WTC11 (cell line): ENCODE measurements around the gene LOC128125822.

Source experiments
- ATF3 ChIP-seq: sonication (generic); formaldehyde crosslinking; conservative IDR thresholded peaks from 2 replicates; pipeline ENCODE4 v1.8.1; 2022; ENCODE audit warnings: mild to moderate bottlenecking, missing genetic modification reagents
- ATF6 ChIP-seq: sonication (generic); formaldehyde crosslinking; IDR thresholded peaks from 2 replicates; pipeline ENCODE4 v1.8.1; 2023; ENCODE audit warnings: mild to moderate bottlenecking, missing genetic modification reagents
- CTCF ChIP-seq: fragments of 200-600 bp; IDR thresholded peaks from 2 replicates; pipeline ENCODE4 v1.8.0; 2022; ENCODE audit warnings: antibody characterized with exemption
- ELF4 ChIP-seq: sonication (generic); formaldehyde crosslinking; IDR thresholded peaks from 2 replicates; pipeline ENCODE4 v1.8.1; 2022; ENCODE audit warnings: low read depth, mild to moderate bottlenecking, moderate library complexity, missing genetic modification reagents
- FOXK1 ChIP-seq: sonication (generic); formaldehyde crosslinking; IDR thresholded peaks from 2 replicates; pipeline ENCODE4 v1.8.0; 2022; ENCODE audit warnings: mild to moderate bottlenecking, moderate library complexity, missing genetic modification reagents
- MAX ChIP-seq: sonication (generic); formaldehyde crosslinking; IDR thresholded peaks from 2 replicates; pipeline ENCODE4 v1.8.0; 2022; ENCODE audit warnings: mild to moderate bottlenecking, missing genetic modification reagents
- MLX ChIP-seq: sonication (generic); formaldehyde crosslinking; IDR thresholded peaks from 2 replicates; pipeline ENCODE4 v1.8.1; 2023; ENCODE audit warnings: mild to moderate bottlenecking, missing genetic modification reagents, moderate library complexity
- NR1H2 ChIP-seq: sonication (generic); formaldehyde crosslinking; IDR thresholded peaks from 2 replicates; pipeline ENCODE4 v1.9.0; 2021; ENCODE audit warnings: mild to moderate bottlenecking, moderate library complexity, missing genetic modification reagents
- PRRX2 ChIP-seq: fragments of 250-450 bp; sonication (Bioruptor Pico); IDR thresholded peaks from 2 replicates; pipeline ENCODE4 v1.8.0; 2021; ENCODE audit warnings: mild to moderate bottlenecking
- SP1 ChIP-seq: sonication (generic); formaldehyde crosslinking; conservative IDR thresholded peaks from 2 replicates; pipeline ENCODE4 v1.8.1; 2022; ENCODE audit warnings: missing genetic modification reagents
- STAT6 ChIP-seq: sonication (generic); formaldehyde crosslinking; conservative IDR thresholded peaks from 2 replicates; pipeline ENCODE4 v1.8.1; 2023; ENCODE audit warnings: mild to moderate bottlenecking, low read depth, missing genetic modification reagents, moderate library complexity
- TP53 ChIP-seq: sonication (generic); formaldehyde crosslinking; IDR thresholded peaks from 2 replicates; pipeline ENCODE4 v1.8.1; 2023; ENCODE audit warnings: mild to moderate bottlenecking, missing genetic modification reagents
- ZNF317 ChIP-seq: sonication (generic); formaldehyde crosslinking; IDR thresholded peaks from 2 replicates; pipeline ENCODE4 v1.8.1; 2023; ENCODE audit warnings: low read depth, mild to moderate bottlenecking, moderate library complexity, missing genetic modification reagents, borderline replicate concordance

- TF ChIP-seq ZNF317 (CRISPR knock-in tag), result no peak
- TF ChIP-seq ATF6, result no peak
- no peak for TF ChIP-seq ATF3 (CRISPR knock-in tag)
- TF ChIP-seq STAT6, result no peak
- TF ChIP-seq CTCF, result no peak
- TF ChIP-seq SP1 (CRISPR knock-in tag), result no peak
- TF ChIP-seq FOXK1, result no peak
- no peak for TF ChIP-seq PRRX2
- no peak for TF ChIP-seq ELF4 (CRISPR knock-in tag)
- no peak for TF ChIP-seq MAX (CRISPR knock-in tag)
- no peak for TF ChIP-seq MLX (CRISPR knock-in tag)
- TF ChIP-seq TP53 (CRISPR knock-in tag), result no peak
- no peak for TF ChIP-seq NR1H2
These were observed 44.4 kb upstream of the LOC128125822 start for GRCh38 chr6:63527658-63528514.
